CD14-positive monocyte (primary cell): ENCODE measurements around the gene ACER2. TPM values are rescaled to one million over a fixed set of nuclear protein-coding genes. Genes with fewer than 3 reads are reported as not detected.

Experiments
- DNase-seq, 3 donors: peaks; one replicate each; pipeline ENCODE4 v3.0.0-alpha.2; 2011 to 2022
- H2AFZ ChIP-seq: 2 replicates; pipeline ENCODE4 v1.6.0; 2012; ENCODE audit warnings: mild to moderate bottlenecking, low read depth, low read length, inconsistent platforms; ENCODE audit not compliant: insufficient read depth, poor library complexity, severe bottlenecking
- H3K27ac ChIP-seq, 2 donors: 1 replicate in 1 of 2; 2 replicates in 1 of 2; pipeline ENCODE4 v1.5.1; 2012 to 2013; ENCODE audit warnings: low read length in 2 of 2, control low read depth in 1 of 2, inconsistent platforms in 1 of 2, low read depth in 1 of 2, mild to moderate bottlenecking in 1 of 2
- H3K27me3 ChIP-seq, 2 donors: one replicate each; pipeline versions ENCODE4 v1.6.0 to v1.6.1; 2011 to 2013; ENCODE audit warnings: low read length in 2 of 2; ENCODE audit not compliant: control insufficient read depth in 2 of 2, insufficient read depth in 2 of 2
- H3K36me3 ChIP-seq, 2 donors: replicated peaks in 1 of 2; 1 replicate in 1 of 2; 2 replicates in 1 of 2; pipeline versions ENCODE4 v1.5.1 to v1.6.1; 2012 to 2013; ENCODE audit warnings: low read length in 2 of 2, control low read depth in 1 of 2, inconsistent platforms in 1 of 2, mild to moderate bottlenecking in 1 of 2; ENCODE audit not compliant: insufficient read depth in 2 of 2, control insufficient read depth in 1 of 2
- H3K4me1 ChIP-seq, 2 donors: 1 replicate in 1 of 2; 2 replicates in 1 of 2; pipeline versions ENCODE4 v1.5.1 to v1.6.1; 2012 to 2013; ENCODE audit warnings: low read length in 2 of 2, control low read depth in 1 of 2, inconsistent platforms in 1 of 2, mild to moderate bottlenecking in 1 of 2, moderate library complexity in 1 of 2; ENCODE audit not compliant: insufficient read depth in 2 of 2, control insufficient read depth in 1 of 2
- H3K4me2 ChIP-seq: replicated peaks from 2 replicates; pipeline ENCODE3; 2012; ENCODE audit warnings: low read length, moderate library complexity, mild to moderate bottlenecking; ENCODE audit not compliant: poor library complexity, severe bottlenecking; ENCODE audit errors: extremely low read depth
- H3K4me3 ChIP-seq, 3 experiments: fragments of 200-600 bp in 1 of 3; sonication (generic) in 1 of 3; replicated peaks in 1 of 3; 1 replicate in 2 of 3; 2 replicates in 1 of 3; pipeline ENCODE4 v1.5.1; 2011 to 2013; ENCODE audit warnings: low read length in 3 of 3, mild to moderate bottlenecking in 3 of 3, control low read depth in 2 of 3, low read depth in 2 of 3, inconsistent platforms in 1 of 3, moderate library complexity in 1 of 3
- H3K79me2 ChIP-seq: 2 replicates; pipeline ENCODE4 v1.6.0; 2012; ENCODE audit warnings: mild to moderate bottlenecking, control low read depth, inconsistent platforms, low read length, moderate library complexity; ENCODE audit not compliant: insufficient read depth
- H3K9ac ChIP-seq: 2 replicates; pipeline ENCODE4 v1.6.0; 2017; ENCODE audit warnings: low read length, mild to moderate bottlenecking; ENCODE audit not compliant: insufficient read depth, poor library complexity, severe bottlenecking
- H3K9me3 ChIP-seq, 2 donors: replicated peaks in 1 of 2; 1 replicate in 1 of 2; 2 replicates in 1 of 2; pipeline versions ENCODE4 v1.5.1 to v1.6.1; 2012 to 2013; ENCODE audit warnings: low read length in 2 of 2, control low read depth in 1 of 2; ENCODE audit not compliant: control insufficient read depth in 1 of 2, insufficient read depth in 1 of 2
- H4K20me1 ChIP-seq: 2 replicates; pipeline ENCODE4 v1.6.0; 2012; ENCODE audit warnings: mild to moderate bottlenecking, low read length, control low read depth, moderate library complexity; ENCODE audit not compliant: insufficient read depth
- H3K27ac Mint-ChIP-seq, 7 donors: one replicate each; pipeline ENCODE4 v1.8.0; 2020; ENCODE audit warnings: mild to moderate bottlenecking in 7 of 7, mixed read lengths in 7 of 7, moderate library complexity in 6 of 7, inconsistent platforms in 2 of 7
- H3K27me3 Mint-ChIP-seq, 3 donors: one replicate each; pipeline ENCODE4 v1.8.0; 2021 to 2022; ENCODE audit warnings: low read depth in 3 of 3, mild to moderate bottlenecking in 3 of 3, mixed read lengths in 3 of 3, moderate library complexity in 3 of 3, inconsistent platforms in 1 of 3
- H3K36me3 Mint-ChIP-seq, 2 donors: one replicate each; pipeline ENCODE4 v1.8.0; 2020; ENCODE audit warnings: mixed read lengths in 2 of 2, inconsistent platforms in 1 of 2, mild to moderate bottlenecking in 1 of 2
- H3K4me1 Mint-ChIP-seq: one replicate; pipeline ENCODE4 v1.8.0; 2020; ENCODE audit warnings: mild to moderate bottlenecking, mixed read lengths
- H3K4me3 Mint-ChIP-seq, 2 donors: one replicate each; pipeline ENCODE4 v1.8.0; 2020; ENCODE audit warnings: mild to moderate bottlenecking in 2 of 2, mixed read lengths in 2 of 2, moderate library complexity in 1 of 2
- H3K9me3 Mint-ChIP-seq, 7 donors: one replicate each; pipeline ENCODE4 v1.8.0; 2020 to 2022; ENCODE audit warnings: mixed read lengths in 7 of 7, mild to moderate bottlenecking in 6 of 7, moderate library complexity in 6 of 7, inconsistent platforms in 2 of 7
- whole genome bisulfite sequencing: methylation state at CpG from one replicate; pipeline ENCODE4 v1.1.5; 2013; ENCODE audit warnings: missing lambda C conversion rate; ENCODE audit not compliant: insufficient coverage; 5-methylcytosine and 5-hydroxymethylcytosine counted together
- intact Hi-C, 2 donors: fragments of 100-400 bp; cut with micrococcal nuclease; formaldehyde crosslinking; loops; one replicate each; pipeline versions ENCODE4 v1.15.0 to v1.15.1; 2023
- polyA plus RNA-seq, 3 donors: library from polyadenylated mRNA; depleted of rRNA in 1 of 3; unstranded in 2 of 3; stranded (reverse) in 1 of 3; fragments of 300-500 nt in 2 of 3; fragments of >200 nt in 1 of 3; fragmentation: Illumina TruSeq in 2 of 3; gene quantifications; 1 replicate in 2 of 3; 2 replicates in 1 of 3; pipeline ENCODE4 v1.2.3, GENCODE V29; 2012 to 2021
- TF ChIP-seq, protein P1 (sequence below): fragments of 200-600 bp; IDR thresholded peaks from one replicate; pipeline ENCODE4 v1.8.0; 2022; ENCODE audit warnings: antibody characterized with exemption, mild to moderate bottlenecking

ACER2 gene
- polyA plus RNA-seq, 3 donors = 0.17 to 0.21 TPM; not detected in 1

DNA sequence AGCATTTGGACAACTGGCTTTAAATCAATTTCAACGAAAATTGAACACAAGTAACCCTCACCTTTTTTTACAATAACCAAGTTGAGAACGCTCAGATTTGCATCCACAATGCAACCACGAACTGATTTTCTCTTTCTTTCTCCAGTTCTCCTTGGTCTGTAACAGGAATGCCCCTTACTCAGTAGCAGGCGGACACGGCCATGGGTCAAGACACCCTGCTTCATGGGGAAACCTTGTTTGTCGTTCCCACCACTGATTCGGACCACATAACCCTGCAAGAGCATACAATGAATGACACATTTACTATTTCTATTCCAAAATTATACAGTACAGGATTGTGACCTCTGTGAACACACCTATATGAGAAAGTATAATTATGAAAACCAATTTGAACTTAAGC is 30.2 kb upstream of the ACER2 start:
- Histone ChIP-seq H3K4me3 (peak overlapping the region in 2 of 3 experiments; percentile 63 to 94), H3K4me2 (peak overlapping the region; percentile 79), H2AFZ (no peak overlapping the region), H3K79me2 (peaks cover 24% of the 10 kb centered on the region), H3K36me3 (peaks cover 50 to 52% of the 10 kb centered on the region in 2 donors), H3K27me3 (no peaks in the 10 kb centered on the region), H3K27ac (peak overlapping the region in 1 of 2 donors; percentile 93), H3K9me3 (no peaks in the 10 kb centered on the region), H3K9ac (no peak overlapping the region), H3K4me1 (peaks cover 22 to 24% of the 10 kb centered on the region in 2 donors), H4K20me1 (peaks cover 18% of the 10 kb centered on the region)
- intact Hi-C loops = no loop called here
- Mint-ChIP-seq H3K9me3 (peaks cover 0 to 4% (median 0%) of the 10 kb centered on the region in 7 donors), H3K27me3 (peaks cover 0 to 4% (median 0%) of the 10 kb centered on the region in 3 donors), H3K4me1 (peaks cover 32% of the 10 kb centered on the region), H3K36me3 (peaks cover 44 to 54% of the 10 kb centered on the region in 2 donors), H3K27ac (peak overlapping the region in 4 of 7 donors; percentile 46 to 99 (median 98)), H3K4me3 (peak overlapping the region; percentile 96 to 99)
- TF ChIP-seq, protein P1, sequence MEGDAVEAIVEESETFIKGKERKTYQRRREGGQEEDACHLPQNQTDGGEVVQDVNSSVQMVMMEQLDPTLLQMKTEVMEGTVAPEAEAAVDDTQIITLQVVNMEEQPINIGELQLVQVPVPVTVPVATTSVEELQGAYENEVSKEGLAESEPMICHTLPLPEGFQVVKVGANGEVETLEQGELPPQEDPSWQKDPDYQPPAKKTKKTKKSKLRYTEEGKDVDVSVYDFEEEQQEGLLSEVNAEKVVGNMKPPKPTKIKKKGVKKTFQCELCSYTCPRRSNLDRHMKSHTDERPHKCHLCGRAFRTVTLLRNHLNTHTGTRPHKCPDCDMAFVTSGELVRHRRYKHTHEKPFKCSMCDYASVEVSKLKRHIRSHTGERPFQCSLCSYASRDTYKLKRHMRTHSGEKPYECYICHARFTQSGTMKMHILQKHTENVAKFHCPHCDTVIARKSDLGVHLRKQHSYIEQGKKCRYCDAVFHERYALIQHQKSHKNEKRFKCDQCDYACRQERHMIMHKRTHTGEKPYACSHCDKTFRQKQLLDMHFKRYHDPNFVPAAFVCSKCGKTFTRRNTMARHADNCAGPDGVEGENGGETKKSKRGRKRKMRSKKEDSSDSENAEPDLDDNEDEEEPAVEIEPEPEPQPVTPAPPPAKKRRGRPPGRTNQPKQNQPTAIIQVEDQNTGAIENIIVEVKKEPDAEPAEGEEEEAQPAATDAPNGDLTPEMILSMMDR = no peak
- 45% methylated on average over 5 of the region's 7 CpGs for WGBS
- DNase-seq = no peak

DNA sequence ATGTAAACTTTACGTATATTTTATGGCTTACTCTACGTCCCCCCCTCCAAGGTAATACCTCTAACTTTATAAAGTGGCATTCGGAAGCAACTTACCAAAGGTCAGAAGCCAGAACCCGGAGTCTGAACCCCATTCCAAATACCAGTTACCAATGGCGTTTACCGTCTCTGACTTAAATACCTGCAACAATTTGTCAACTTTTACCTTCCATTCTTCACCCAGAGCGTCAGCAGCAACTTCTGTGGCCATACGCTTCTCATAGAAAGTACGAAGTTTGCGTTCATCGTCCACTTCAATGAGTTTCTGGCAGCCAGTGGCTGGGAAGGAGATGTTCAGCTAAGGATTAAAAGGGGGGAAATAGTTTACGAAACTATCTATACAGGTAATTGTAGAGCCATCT is 29.5 kb upstream of the ACER2 start:
- peak overlapping the region; percentile 79 for H3K4me2 ChIP-seq
- no peaks in the 10 kb centered on the region for H3K27me3 ChIP-seq
- Mint-ChIP-seq H3K27me3 (peaks cover 0 to 4% (median 0%) of the 10 kb centered on the region in 3 donors), H3K36me3 (peaks cover 41 to 48% of the 10 kb centered on the region in 2 donors), H3K9me3 (peaks cover 0 to 4% (median 0%) of the 10 kb centered on the region in 7 donors), H3K4me1 (peaks cover 32% of the 10 kb centered on the region), H3K27ac (peak overlapping the region; percentile 97 to 100 (median 99)), H3K4me3 (peak overlapping the region; percentile 96 to 99)
- peaks cover 22 to 24% of the 10 kb centered on the region in 2 donors for H3K4me1 ChIP-seq
- H2AFZ ChIP-seq = peak overlapping the region; percentile 91
- H3K9ac ChIP-seq = peak overlapping the region; percentile 90
- TF ChIP-seq, protein P1 = no peak
- H4K20me1 ChIP-seq = peaks cover 18% of the 10 kb centered on the region
- no peaks in the 10 kb centered on the region for H3K9me3 ChIP-seq
- peaks cover 24% of the 10 kb centered on the region for H3K79me2 ChIP-seq
- 23% methylated on average over 5 of the region's 12 CpGs for WGBS
- intact Hi-C loops = no loop called here
- peak in 1 of 3 donors; percentile 5 for DNase-seq
- H3K36me3 ChIP-seq = peaks cover 45 to 46% of the 10 kb centered on the region in 2 donors
- peak overlapping the region; percentile 53 to 94 (median 63) for H3K4me3 ChIP-seq
- H3K27ac ChIP-seq = peak overlapping the region; percentile 73 to 93
